Endothelial cell of umbilical vein (primary cell): ENCODE data around the gene SH3D19. TPM values are rescaled to one million over a fixed set of nuclear protein-coding genes. Genes with fewer than 3 reads are reported as not detected.

ENCODE experiments used
- BruUV-seq: library from RNA; stranded (reverse); fragments of 400-500 nt; replicated peaks from 2 replicates; lab custom pipeline; 2021; lab: Mats Ljungman, UMichigan
- CTCF ChIA-PET: fragments of 300-600, 350-600 bp; sonication (Branson Sonifier 250); formaldehyde crosslinking; loops from one replicate; lab custom pipeline; 2021; ENCODE audit warnings: antibody characterized with exemption, inconsistent platforms; lab: Charles Lee
- POLR2A ChIA-PET: fragments of 300-600, 350-600 bp; sonication (Branson Sonifier 250); formaldehyde crosslinking; loops from one replicate; lab custom pipeline; 2021; ENCODE audit warnings: antibody characterized with exemption, inconsistent platforms; lab: Charles Lee
- DNase-seq: peaks from one replicate; pipeline ENCODE4 v3.0.0-alpha.2; 2011; ENCODE audit warnings: low read depth, low spot score
- FAIRE-seq: peaks from 2 replicates; lab custom pipeline; 2011; peaks lifted over from hg19 to GRCh38; lab: Jason Lieb, UNC
- H2AFZ ChIP-seq: 2 replicates; pipeline ENCODE4 v1.6.0; 2012; ENCODE audit warnings: low read depth, low read length, control low read depth, inconsistent platforms
- H3K27ac ChIP-seq: 2 replicates; pipeline ENCODE4 v1.5.1; 2011; ENCODE audit warnings: low read depth, mild to moderate bottlenecking, control low read depth, low read length, moderate library complexity; ENCODE audit not compliant: insufficient read depth
- H3K27me3 ChIP-seq, 2 experiments: 2 replicates each; pipeline versions ENCODE4 v1.6.0 to v1.6.1; 2011; ENCODE audit warnings: low read length in 2 of 2, mixed read lengths in 1 of 2; ENCODE audit not compliant: control insufficient read depth in 2 of 2, insufficient read depth in 2 of 2
- H3K36me3 ChIP-seq, 2 experiments: 2 replicates in 1 of 2; 3 replicates in 1 of 2; pipeline ENCODE4 v1.5.1; 2011; ENCODE audit warnings: low read length in 2 of 2, mild to moderate bottlenecking in 1 of 2, moderate library complexity in 1 of 2; ENCODE audit not compliant: control insufficient read depth in 2 of 2, insufficient read depth in 2 of 2; ENCODE audit errors: extremely low read depth in 1 of 2
- H3K4me1 ChIP-seq: 3 replicates; pipeline ENCODE4 v1.5.1; 2011; ENCODE audit warnings: mild to moderate bottlenecking, low read length; ENCODE audit not compliant: control insufficient read depth, insufficient read depth; ENCODE audit errors: extremely low read depth
- H3K4me2 ChIP-seq: 2 replicates; pipeline ENCODE4 v1.6.1; 2011; ENCODE audit warnings: low read length, control low read depth, mixed read lengths; ENCODE audit not compliant: insufficient read depth
- H3K4me3 ChIP-seq, 3 experiments: fragments of 200-600 bp in 1 of 3; sonication (generic), shearing (Covaris generic) in 1 of 3; replicated peaks in 1 of 3; 2 replicates each; pipeline ENCODE4 v1.5.1; 2011 to 2016; ENCODE audit warnings: control low read depth in 3 of 3, low read length in 3 of 3, mild to moderate bottlenecking in 2 of 3, inconsistent platforms in 1 of 3, low read depth in 1 of 3, moderate library complexity in 1 of 3; ENCODE audit not compliant: insufficient read depth in 1 of 3
- H3K79me2 ChIP-seq: 2 replicates; pipeline ENCODE4 v1.6.0; 2012; ENCODE audit warnings: low read length, inconsistent platforms; ENCODE audit not compliant: control insufficient read depth, insufficient read depth
- H3K9ac ChIP-seq: replicated peaks from 2 replicates; pipeline ENCODE3; 2011; ENCODE audit warnings: low read length, control low read depth; ENCODE audit not compliant: insufficient read depth; ENCODE audit errors: extremely low read depth
- H3K9me1 ChIP-seq: replicated peaks from 3 replicates; pipeline ENCODE4 v1.6.0; 2011; ENCODE audit warnings: mild to moderate bottlenecking, low read length; ENCODE audit not compliant: control insufficient read depth, insufficient read depth; ENCODE audit errors: extremely low read depth
- H3K9me3 ChIP-seq: replicated peaks from 2 replicates; pipeline ENCODE4 v1.5.1; 2012; ENCODE audit warnings: low read length, inconsistent platforms; ENCODE audit not compliant: control insufficient read depth, insufficient read depth
- H4K20me1 ChIP-seq: replicated peaks from 2 replicates; pipeline ENCODE3; 2011; ENCODE audit warnings: mild to moderate bottlenecking, low read length; ENCODE audit not compliant: control insufficient read depth, insufficient read depth; ENCODE audit errors: extremely low read depth
- CTCF ChIP-seq, 2 donors: IDR thresholded peaks; 1 replicate in 1 of 2; 2 replicates in 1 of 2; pipeline ENCODE4 v1.5.1; 2011; ENCODE audit warnings: low read length in 2 of 2, mild to moderate bottlenecking in 2 of 2, moderate library complexity in 2 of 2, control low read depth in 1 of 2, inconsistent platforms in 1 of 2, low read depth in 1 of 2; ENCODE audit not compliant: insufficient read depth in 1 of 2; ENCODE audit errors: extremely low read depth in 1 of 2
- EZH2 ChIP-seq: IDR thresholded peaks from 2 replicates; pipeline ENCODE4 v1.6.1; 2012; ENCODE audit warnings: borderline replicate concordance, low read depth, mild to moderate bottlenecking, moderate library complexity, low read length, inconsistent platforms; ENCODE audit not compliant: severe bottlenecking
- FOS ChIP-seq: IDR thresholded peaks from 2 replicates; pipeline ENCODE4 v1.6.1; 2011; ENCODE audit warnings: mild to moderate bottlenecking, low read length, moderate library complexity, borderline replicate concordance; ENCODE audit not compliant: insufficient read depth
- GATA2 ChIP-seq: IDR thresholded peaks from 2 replicates; pipeline ENCODE4 v1.7.0; 2011; ENCODE audit warnings: low read depth, mild to moderate bottlenecking, moderate library complexity, mixed read lengths, low read length; ENCODE audit not compliant: insufficient read length, insufficient read depth
- JUN ChIP-seq: IDR thresholded peaks from 2 replicates; pipeline ENCODE4 v1.6.1; 2011; ENCODE audit warnings: borderline replicate concordance, low read depth; ENCODE audit not compliant: insufficient read length, insufficient read depth
- MAX ChIP-seq: IDR thresholded peaks from 2 replicates; pipeline ENCODE4 v1.6.1; 2011; ENCODE audit not compliant: insufficient read depth, insufficient read length
- MYC ChIP-seq: IDR thresholded peaks from one replicate; pipeline ENCODE4 v1.6.1; 2011; ENCODE audit warnings: mild to moderate bottlenecking, low read depth, low read length
- POLR2A ChIP-seq: IDR thresholded peaks from 2 replicates; pipeline ENCODE4 v1.6.1; 2012; ENCODE audit warnings: low read depth, mild to moderate bottlenecking, control low read depth, low read length
- POLR2AphosphoS5 ChIP-seq: IDR thresholded peaks from 2 replicates; pipeline ENCODE4 v1.6.1; 2012; ENCODE audit warnings: low read depth, mild to moderate bottlenecking, control low read depth, low read length, moderate library complexity; ENCODE audit not compliant: insufficient read depth
- dilution Hi-C: fragments of 300-500 bp; cut with MboI; formaldehyde crosslinking; loops from one replicate; pipeline ENCODE4 v1.15.0; 2019; ENCODE audit warnings: low sequenced_read_pairs; ENCODE audit not compliant: extremely low pct_ligation_motif_present
- intact Hi-C: fragments of 100-400 bp; cut with micrococcal nuclease; formaldehyde crosslinking; loops from one replicate; pipeline ENCODE4 v1.10.0; 2022
- polyA plus RNA-seq, 4 experiments: library from polyadenylated mRNA; depleted of rRNA in 3 of 4; stranded (reverse) in 3 of 4; unstranded in 1 of 4; fragments of >200 nt; gene quantifications; 2 replicates each; pipeline versions ENCODE4 v1.2.1 to v1.2.3, GENCODE V29; 2011 to 2012; ENCODE audit warnings: missing spikeins in 1 of 4
- total RNA-seq: library from RNA; stranded (reverse); gene quantifications from 2 replicates; pipeline ENCODE4 v1.2.3, GENCODE V29; 2021

The SH3D19 gene
- total and polyA plus RNA-seq, 2 donors (not counting 3 experiments of a cell fraction or from before 2014, with no cell fraction given) = 37.5 to 92.8 TPM

GRCh38 chr4:151166636-151167035, 158.8 kb downstream of the SH3D19 start:
- H2AFZ ChIP-seq = no peak overlapping the region
- intact Hi-C loops (no loop called here), dilution Hi-C loops (no loop called here)
- ChIA-PET CTCF (interaction anchor here (1.3 kb wide), 1 partner anchor 49 kb away, joined by 3 read pairs; no protein-coding TSS in a partner anchor), POLR2A (no interaction called here)
- peaks cover 3% of the 10 kb centered on the region for H3K4me1 ChIP-seq
- no peaks in the 10 kb centered on the region for H4K20me1 ChIP-seq
- no peaks in the 10 kb centered on the region for H3K9me3 ChIP-seq
- no peak for TF ChIP-seq POLR2AphosphoS5
- no peak for TF ChIP-seq CTCF (IDR thresholded peaks at IDR 0.05; ENCODE audit: extremely low read depth in 1 of 2, insufficient read depth in 1 of 2, low read depth in 1 of 2, low read length in 2 of 2)
- TF ChIP-seq JUN = no peak
- TF ChIP-seq MYC = no peak
- no peak for TF ChIP-seq POLR2A
- TF ChIP-seq EZH2 = no peak
- no peak for TF ChIP-seq MAX
- no peak for TF ChIP-seq FOS
- TF ChIP-seq GATA2 = no peak
- no peak overlapping the region for H3K4me2 ChIP-seq
- H3K9me1 ChIP-seq = no peaks in the 10 kb centered on the region
- peaks cover 2% of the 10 kb centered on the region for H3K79me2 ChIP-seq
- H3K27ac ChIP-seq = no peak overlapping the region
- no TSS peak for BruUV-seq
- H3K9ac ChIP-seq = no peak overlapping the region
- no peak for FAIRE-seq
- H3K36me3 ChIP-seq = peaks cover 3 to 13% of the 10 kb centered on the region in 2 experiments
- H3K4me3 ChIP-seq = no peak overlapping the region
- DNase-seq = no peak
- H3K27me3 ChIP-seq = no peaks in the 10 kb centered on the region
